ENCODE measurements around the gene GAS2L2. TPM values are rescaled to one million over a fixed set of nuclear protein-coding genes. Genes with fewer than 3 reads are reported as not detected.
A peak's percentile ranks its signal among the peaks of the same experiment; 100 is the strongest.

Gene GAS2L2
- total and polyA plus RNA-seq, 9 donors, result 0.04 TPM; not detected in 8

DNA sequence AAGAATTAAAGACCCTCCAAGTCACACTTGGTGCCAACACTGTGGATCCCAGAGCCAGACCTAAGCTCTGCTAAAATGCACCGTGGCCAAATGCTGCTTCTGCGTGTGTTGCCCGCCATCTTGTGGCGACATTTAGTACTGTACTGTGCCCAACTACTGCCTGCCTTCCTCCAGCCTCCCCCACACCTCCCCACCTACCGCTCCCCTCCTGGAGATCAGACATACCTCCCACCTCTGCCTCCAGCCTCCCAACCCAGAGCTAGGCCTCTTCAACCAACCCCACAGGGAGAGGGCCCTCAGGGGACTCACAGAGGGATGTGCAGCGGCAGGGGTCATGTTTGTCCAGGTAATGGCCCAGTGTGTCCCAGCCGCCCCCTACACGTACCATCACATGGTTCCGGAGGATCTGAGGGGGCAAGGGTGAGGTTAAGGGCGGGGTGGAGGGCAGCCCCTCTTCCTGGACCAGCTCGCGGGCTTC is 5.5 kb downstream of the GAS2L2 start:
- H3K27ac ChIP-seq (ENCODE audit: low read length), result no peak overlapping the region
- DNase-seq, result peak; percentile 80
- H3K9me3 ChIP-seq (replicated peaks; ENCODE audit: control insufficient read depth, low read depth, low read length), result no peaks in the 10 kb centered on the region
- peaks cover 50% of the 10 kb centered on the region for H3K27me3 ChIP-seq (ENCODE audit: control insufficient read depth, insufficient read depth, low read length)
- no peaks in the 10 kb centered on the region for H3K36me3 ChIP-seq (ENCODE audit: control insufficient read depth, insufficient read depth, low read length)
- 6% methylated on average over 6 of the region's 12 CpGs for WGBS (ENCODE audit: insufficient coverage)
- H3K4me1 ChIP-seq (ENCODE audit: control insufficient read depth, insufficient read depth, low read length), result no peaks in the 10 kb centered on the region
- no peak overlapping the region for H3K4me3 ChIP-seq (ENCODE audit: low read length)

DNA sequence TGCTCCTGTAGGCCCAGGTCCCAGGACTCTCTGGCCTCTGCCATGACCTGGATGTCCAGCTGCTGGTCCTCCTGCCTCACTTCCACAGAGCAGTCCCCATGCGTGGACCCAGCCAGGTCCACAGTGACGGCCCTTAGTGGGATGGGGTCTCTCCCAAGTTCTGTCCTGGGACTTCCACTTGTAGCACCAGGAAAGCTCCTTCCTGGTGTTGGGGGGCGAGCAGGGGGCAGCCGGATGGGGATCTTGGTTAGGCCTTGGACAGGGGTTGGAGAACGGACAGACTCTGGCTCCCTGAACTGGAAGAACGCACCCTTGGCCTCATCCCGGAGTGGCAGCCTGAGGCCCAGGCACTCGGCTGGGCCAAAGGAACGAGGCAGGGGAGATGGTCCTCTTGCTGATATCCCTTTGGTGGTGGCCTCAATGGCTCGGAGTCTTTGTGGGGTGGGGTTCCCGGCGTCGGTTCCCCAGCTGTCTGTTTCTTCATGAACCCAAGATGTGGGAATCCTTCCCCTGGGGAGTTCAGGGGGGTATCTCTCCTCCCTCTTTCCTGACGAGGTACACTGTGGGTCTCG is 7.2 kb downstream of the GAS2L2 start:
- 80% methylated on average over 12 of the region's 15 CpGs for WGBS (ENCODE audit: insufficient coverage)
- no peaks in the 10 kb centered on the region for H3K9me3 ChIP-seq (replicated peaks; ENCODE audit: control insufficient read depth, low read depth, low read length)
- no peak overlapping the region for H3K4me3 ChIP-seq (ENCODE audit: low read length)
- no peak for DNase-seq
- H3K4me1 ChIP-seq (ENCODE audit: control insufficient read depth, insufficient read depth, low read length), result peaks cover 7% of the 10 kb centered on the region
- no peaks in the 10 kb centered on the region for H3K36me3 ChIP-seq (ENCODE audit: control insufficient read depth, insufficient read depth, low read length)
- H3K27me3 ChIP-seq (ENCODE audit: control insufficient read depth, insufficient read depth, low read length), result peaks cover 61% of the 10 kb centered on the region
- H3K27ac ChIP-seq (ENCODE audit: low read length), result no peak overlapping the region

DNA sequence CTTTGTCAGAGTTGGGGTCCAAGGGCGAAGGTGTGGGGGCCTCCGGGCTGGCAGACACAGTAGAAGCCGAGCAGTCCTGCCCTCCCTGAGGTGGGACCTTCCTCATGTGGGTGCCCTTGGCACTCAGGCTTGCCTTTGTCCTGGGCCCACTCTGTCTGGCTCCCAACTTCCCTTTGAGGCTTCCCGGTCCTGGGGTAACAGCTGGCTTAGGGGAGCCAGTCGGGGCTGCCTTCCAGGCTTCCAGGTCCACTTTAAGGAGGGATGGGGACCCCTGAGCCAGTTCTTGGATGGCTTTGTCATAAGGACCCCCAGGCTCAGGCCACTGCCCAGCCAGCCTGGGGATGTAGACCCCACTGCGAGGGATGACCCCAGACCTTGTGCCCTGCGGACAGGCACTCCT is 7.8 kb downstream of the GAS2L2 start:
- DNase-seq, result no peak
- Histone ChIP-seq H3K36me3 (ENCODE audit: control insufficient read depth, insufficient read depth, low read length) (no peaks in the 10 kb centered on the region), H3K9me3 (replicated peaks; ENCODE audit: control insufficient read depth, low read depth, low read length) (no peaks in the 10 kb centered on the region), H3K4me3 (ENCODE audit: low read length) (no peak overlapping the region), H3K27ac (ENCODE audit: low read length) (no peak overlapping the region), H3K4me1 (ENCODE audit: control insufficient read depth, insufficient read depth, low read length) (peaks cover 8% of the 10 kb centered on the region), H3K27me3 (ENCODE audit: control insufficient read depth, insufficient read depth, low read length) (peaks cover 61% of the 10 kb centered on the region)
- 74% methylated on average over 7 of the region's 7 CpGs for WGBS (ENCODE audit: insufficient coverage)

- H3K4me3 ChIP-seq (ENCODE audit: low read length), result no peak overlapping the region
- no peaks in the 10 kb centered on the region for H3K9me3 ChIP-seq (replicated peaks; ENCODE audit: control insufficient read depth, low read depth, low read length)
- no peak for DNase-seq
- 72% methylated on average over 6 of the region's 8 CpGs for WGBS (ENCODE audit: insufficient coverage)
- H3K36me3 ChIP-seq (ENCODE audit: control insufficient read depth, insufficient read depth, low read length), result no peaks in the 10 kb centered on the region
- peaks cover 61% of the 10 kb centered on the region for H3K27me3 ChIP-seq (ENCODE audit: control insufficient read depth, insufficient read depth, low read length)
- peaks cover 8% of the 10 kb centered on the region for H3K4me1 ChIP-seq (ENCODE audit: control insufficient read depth, insufficient read depth, low read length)
- H3K27ac ChIP-seq (ENCODE audit: low read length), result no peak overlapping the region
These were observed 8.2 kb downstream of the GAS2L2 start for GRCh38 chr17:35744830-35745229.

GRCh38 chr17:35743626-35744328 is 9.3 kb downstream of the GAS2L2 start:
- 17% methylated on average over 1 of the region's 7 CpGs for WGBS (ENCODE audit: insufficient coverage)
- no peaks in the 10 kb centered on the region for H3K9me3 ChIP-seq (replicated peaks; ENCODE audit: control insufficient read depth, low read depth, low read length)
- peaks cover 51% of the 10 kb centered on the region for H3K27me3 ChIP-seq (ENCODE audit: control insufficient read depth, insufficient read depth, low read length)
- H3K27ac ChIP-seq (ENCODE audit: low read length), result no peak overlapping the region
- no peak overlapping the region for H3K4me3 ChIP-seq (ENCODE audit: low read length)
- peak; percentile 43 for DNase-seq
- H3K4me1 ChIP-seq (ENCODE audit: control insufficient read depth, insufficient read depth, low read length), result peaks cover 8% of the 10 kb centered on the region
- no peaks in the 10 kb centered on the region for H3K36me3 ChIP-seq (ENCODE audit: control insufficient read depth, insufficient read depth, low read length)

GRCh38 chr17:35742896-35743477 is 10.1 kb downstream of the GAS2L2 start:
- H3K27ac ChIP-seq (ENCODE audit: low read length), result no peak overlapping the region
- WGBS (ENCODE audit: insufficient coverage), result 50% methylated on average over 2 of the region's 7 CpGs
- peaks cover 45% of the 10 kb centered on the region for H3K27me3 ChIP-seq (ENCODE audit: control insufficient read depth, insufficient read depth, low read length)
- DNase-seq, result no peak
- no peaks in the 10 kb centered on the region for H3K9me3 ChIP-seq (replicated peaks; ENCODE audit: control insufficient read depth, low read depth, low read length)
- H3K4me1 ChIP-seq (ENCODE audit: control insufficient read depth, insufficient read depth, low read length), result peaks cover 8% of the 10 kb centered on the region
- H3K36me3 ChIP-seq (ENCODE audit: control insufficient read depth, insufficient read depth, low read length), result no peaks in the 10 kb centered on the region
- no peak overlapping the region for H3K4me3 ChIP-seq (ENCODE audit: low read length)

- no peak overlapping the region for H3K27ac ChIP-seq (ENCODE audit: low read length)
- H3K36me3 ChIP-seq (ENCODE audit: control insufficient read depth, insufficient read depth, low read length), result no peaks in the 10 kb centered on the region
- H3K9me3 ChIP-seq (replicated peaks; ENCODE audit: control insufficient read depth, low read depth, low read length), result no peaks in the 10 kb centered on the region
- H3K4me1 ChIP-seq (ENCODE audit: control insufficient read depth, insufficient read depth, low read length), result peaks cover 8% of the 10 kb centered on the region
- peaks cover 45% of the 10 kb centered on the region for H3K27me3 ChIP-seq (ENCODE audit: control insufficient read depth, insufficient read depth, low read length)
- WGBS (ENCODE audit: insufficient coverage), result no CpG with 5 or more reads among the region's 7 CpGs
- H3K4me3 ChIP-seq (ENCODE audit: low read length), result no peak overlapping the region
- no peak for DNase-seq
These were observed 10.5 kb downstream of the GAS2L2 start for GRCh38 chr17:35742496-35742895.

- 17% methylated on average over 56 of the region's 73 CpGs for WGBS (ENCODE audit: insufficient coverage)
- no peak overlapping the region for H3K27ac ChIP-seq (ENCODE audit: low read length)
These were observed 11.8 kb downstream of the GAS2L2 start for GRCh38 chr17:35740997-35741931.

GRCh38 chr17:35740216-35740615 is 12.8 kb downstream of the GAS2L2 start:
- DNase-seq, result no peak
- Histone ChIP-seq H3K27me3 (ENCODE audit: control insufficient read depth, insufficient read depth, low read length) (peaks cover 41% of the 10 kb centered on the region), H3K36me3 (ENCODE audit: control insufficient read depth, insufficient read depth, low read length) (no peaks in the 10 kb centered on the region), H3K4me3 (ENCODE audit: low read length) (no peak overlapping the region), H3K27ac (ENCODE audit: low read length) (no peak overlapping the region), H3K9me3 (replicated peaks; ENCODE audit: control insufficient read depth, low read depth, low read length) (no peaks in the 10 kb centered on the region), H3K4me1 (ENCODE audit: control insufficient read depth, insufficient read depth, low read length) (peaks cover 8% of the 10 kb centered on the region)
- WGBS (ENCODE audit: insufficient coverage), result 84% methylated on average over 4 of the region's 7 CpGs

More at GRCh38 chr17:35740997-35741931, 11.8 kb downstream of the GAS2L2 start:
- Histone ChIP-seq H3K36me3 (ENCODE audit: control insufficient read depth, insufficient read depth, low read length) (no peaks in the 10 kb centered on the region), H3K4me3 (ENCODE audit: low read length) (no peak overlapping the region), H3K9me3 (replicated peaks; ENCODE audit: control insufficient read depth, low read depth, low read length) (no peaks in the 10 kb centered on the region), H3K27me3 (ENCODE audit: control insufficient read depth, insufficient read depth, low read length) (peaks cover 43% of the 10 kb centered on the region), H3K4me1 (ENCODE audit: control insufficient read depth, insufficient read depth, low read length) (peaks cover 8% of the 10 kb centered on the region)
- DNase-seq, result no peak
